K562 (cell line): ENCODE measurements around the gene HDAC5. TPM values are rescaled to one million over a fixed set of nuclear protein-coding genes. Genes with fewer than 3 reads are reported as not detected.

ENCODE experiments used
- ATAC-seq: fragments of 200-7000 bp; cut with Tn5 transposase; 3 replicates; pipeline ENCODE4 v1.9.1; 2020; ENCODE audit warnings: moderate library complexity
- Bru-seq: library from RNA; stranded (reverse); fragments of 400-500 nt; gene quantifications from one replicate; lab custom pipeline; 2021; lab: Mats Ljungman, UMichigan
- BruChase-seq, 2 experiments: library from RNA; stranded (reverse); fragments of 400-500 nt; gene quantifications; one replicate each; lab custom pipeline; 2021; lab: Mats Ljungman, UMichigan
- BruUV-seq: library from RNA; stranded (reverse); fragments of 400-500 nt; replicated peaks from 2 replicates; lab custom pipeline; 2021; lab: Mats Ljungman, UMichigan
- CTCF ChIA-PET: fragments of 300-600 bp; formaldehyde crosslinking; extraction: SDS; loops from one replicate; lab custom pipeline; 2021; ENCODE audit warnings: low intra/inter-chr PET ratio; lab: Yijun Ruan, JAX
- POLR2A ChIA-PET: fragments of 300-600, 350-650 bp; sonication (Branson Sonifier 250); formaldehyde crosslinking; extraction: SDS; loops from one replicate; lab custom pipeline; 2021; ENCODE audit warnings: antibody characterized with exemption, inconsistent platforms; lab: Yijun Ruan, JAX
- DNase-seq, 4 experiments: peaks; one replicate each; pipeline versions ENCODE4 v3.0.0 to v3.0.0-alpha.2; 2011 to 2018; ENCODE audit warnings: low spot score in 3 of 4, mixed read lengths in 3 of 4; ENCODE audit errors: extremely low read depth in 1 of 4
- FAIRE-seq: peaks from 2 replicates; lab custom pipeline; 2011; peaks lifted over from hg19 to GRCh38; lab: Jason Lieb, UNC
- H2AFZ ChIP-seq: 2 replicates; pipeline ENCODE4 v1.6.0; 2011; ENCODE audit warnings: low read depth, low read length, control low read depth, inconsistent platforms
- H3K27ac ChIP-seq: fragments of 200-600 bp; 3 replicates; pipeline ENCODE4 v1.8.0; 2011; ENCODE audit warnings: low read depth, mild to moderate bottlenecking, control low read depth, inconsistent platforms, low read length, moderate library complexity, mixed read lengths; ENCODE audit errors: extremely low read depth
- H3K27me3 ChIP-seq, 2 experiments: fragments of 300-600 bp in 1 of 2; 2 replicates in 1 of 2; 3 replicates in 1 of 2; pipeline versions ENCODE4 v1.6.0 to v1.8.0; 2011; ENCODE audit warnings: inconsistent platforms in 2 of 2, low read length in 2 of 2, mild to moderate bottlenecking in 1 of 2, mixed read lengths in 1 of 2, moderate library complexity in 1 of 2; ENCODE audit not compliant: control insufficient read depth in 2 of 2, insufficient read depth in 2 of 2
- H3K36me3 ChIP-seq: fragments of 300-600 bp; 3 replicates; pipeline ENCODE4 v1.8.0; 2011; ENCODE audit warnings: mild to moderate bottlenecking, low read length, inconsistent platforms; ENCODE audit not compliant: control insufficient read depth, insufficient read depth
- H3K4me1 ChIP-seq, 2 experiments: fragments of 200-600 bp in 1 of 2; replicated peaks in 1 of 2; 2 replicates in 1 of 2; 3 replicates in 1 of 2; pipeline versions ENCODE4 v1.5.1 to v1.8.0; 2011; ENCODE audit warnings: inconsistent platforms in 2 of 2, low read length in 2 of 2, mild to moderate bottlenecking in 1 of 2, mixed read lengths in 1 of 2, moderate library complexity in 1 of 2; ENCODE audit not compliant: control insufficient read depth in 2 of 2, insufficient read depth in 2 of 2
- H3K4me2 ChIP-seq: 2 replicates; pipeline ENCODE4 v1.6.1; 2011; ENCODE audit warnings: low read length, control low read depth, inconsistent platforms, mixed read lengths; ENCODE audit not compliant: insufficient read depth
- H3K4me3 ChIP-seq: fragments of 200-600 bp; sonication (generic), shearing (Covaris generic); 2 replicates; pipeline ENCODE4 v1.5.1; 2016; ENCODE audit warnings: control low read depth, inconsistent platforms
- H3K79me2 ChIP-seq: fragments of 200-600 bp; 3 replicates; pipeline ENCODE4 v1.8.0; 2011; ENCODE audit warnings: low read length, inconsistent platforms; ENCODE audit not compliant: control insufficient read depth, insufficient read depth
- H3K9ac ChIP-seq, 2 experiments: 2 replicates each; pipeline versions ENCODE4 v1.6.0 to v1.6.1; 2011; ENCODE audit warnings: low read depth in 2 of 2, low read length in 2 of 2, control low read depth in 1 of 2, inconsistent platforms in 1 of 2, mild to moderate bottlenecking in 1 of 2, mixed read lengths in 1 of 2; ENCODE audit not compliant: insufficient read depth in 1 of 2
- H3K9me1 ChIP-seq: one replicate; pipeline ENCODE4 v1.6.0; 2011; ENCODE audit warnings: inconsistent platforms, mild to moderate bottlenecking, low read length, moderate library complexity; ENCODE audit not compliant: control insufficient read depth, insufficient read depth
- H3K9me3 ChIP-seq: replicated peaks from 2 replicates; pipeline ENCODE4 v1.5.1; 2011; ENCODE audit warnings: low read depth, low read length, inconsistent platforms; ENCODE audit not compliant: control insufficient read depth, insufficient read depth
- H4K20me1 ChIP-seq: replicated peaks from 2 replicates; pipeline ENCODE4 v1.6.1; 2011; ENCODE audit warnings: low read length, inconsistent platforms, mixed read lengths; ENCODE audit not compliant: control insufficient read depth, insufficient read depth
- CBFB ChIP-seq: sonication (generic); formaldehyde crosslinking; IDR thresholded peaks from 2 replicates; pipeline ENCODE4 v1.4.0; 2020; ENCODE audit warnings: mild to moderate bottlenecking, missing genetic modification reagents
- DIDO1 ChIP-seq: fragments of 450-650 bp; IDR thresholded peaks from 2 replicates; pipeline ENCODE4 v1.6.1; 2016; ENCODE audit warnings: low read depth, missing biosample characterization, missing genetic modification characterization
- MTF1 ChIP-seq: fragments of 250-450 bp; sonication (Bioruptor Pico); IDR thresholded peaks from 2 replicates; pipeline ENCODE4 v1.9.0; 2021; ENCODE audit warnings: moderate library complexity, mild to moderate bottlenecking, inconsistent platforms, borderline replicate concordance
- NRF1 ChIP-seq, 2 experiments: fragments of 450-650 bp; IDR thresholded peaks in 1 of 2; conservative IDR thresholded peaks in 1 of 2; 2 replicates each; pipeline ENCODE4 v1.6.1; 2014; ENCODE audit warnings: mild to moderate bottlenecking in 2 of 2
- SMARCC2 ChIP-seq: fragments of 450-650 bp; IDR thresholded peaks from 2 replicates; pipeline ENCODE4 v1.6.1; 2017; ENCODE audit warnings: antibody characterized with exemption, moderate library complexity, mild to moderate bottlenecking, low read depth
- ZNF280A ChIP-seq: fragments of 450-650 bp; IDR thresholded peaks from 2 replicates; pipeline ENCODE4 v1.6.1; 2018; ENCODE audit warnings: mild to moderate bottlenecking, low read depth; ENCODE audit not compliant: partially characterized antibody
- ZNF609 ChIP-seq: sonication (generic); formaldehyde crosslinking; IDR thresholded peaks from 2 replicates; pipeline ENCODE4 v1.8.1; 2023; ENCODE audit warnings: missing genetic modification reagents, mild to moderate bottlenecking, borderline replicate concordance
- WGBS: fragments of 100-300 bp; shearing (Covaris generic); methylation state at CpG from one replicate; pipeline ENCODE4 v1.1.6; 2016; ENCODE audit warnings: low coverage, mixed read lengths; ENCODE audit not compliant: insufficient coverage; ENCODE audit errors: missing lambda C conversion rate; 5-methylcytosine and 5-hydroxymethylcytosine counted together
- in situ Hi-C: fragments of 300-500 bp; cut with MboI; formaldehyde crosslinking; loops from 4 replicates; pipeline ENCODE4 v1.15.0; 2018; ENCODE audit warnings: inconsistent platforms, mixed read lengths
- intact Hi-C: fragments of 100-400 bp; cut with micrococcal nuclease; formaldehyde crosslinking; loops from 2 replicates; pipeline ENCODE4 v1.14.2; 2022
- long read RNA-seq, 3 experiments: library from polyadenylated mRNA in 2 of 3; library from RNA in 1 of 3; unstranded in 2 of 3; stranded (forward) in 1 of 3; transcript quantifications; one replicate each; pipeline ENCODE4 v2.0.0, GENCODE V29; 2019 to 2022
- polyA minus RNA-seq, 3 experiments: library from RNA; depleted of rRNA, polyadenylated mRNA; stranded (reverse); fragments of >200 nt; gene quantifications; 2 replicates each; pipeline ENCODE4 v1.2.3, GENCODE V29; 2011
- polyA plus RNA-seq, 8 experiments: library from polyadenylated mRNA; depleted of rRNA in 4 of 8; stranded (reverse) in 5 of 8; unstranded in 3 of 8; fragments of >200 nt; fragmentation: Nextera tagmentation in 2 of 8; fragmentation: Illumina TruSeq in 1 of 8; extraction: Ambion mirVana in 2 of 8; extraction: Trizol in 1 of 8; gene quantifications; 2 replicates each; pipeline versions ENCODE4 v1.2.1 to v1.2.3, GENCODE V29; 2011 to 2014; ENCODE audit warnings: inconsistent platforms in 1 of 8, missing spikeins in 1 of 8
- total RNA-seq, 7 experiments: library from RNA; depleted of rRNA in 6 of 7; stranded (reverse); fragments of >200 nt in 6 of 7; fragmentation: Illumina TruSeq in 2 of 7; extraction: Trizol in 2 of 7; gene quantifications; 2 replicates each; pipeline versions ENCODE4 v1.2.1 to v1.2.3, GENCODE V29; 2011 to 2021; ENCODE audit warnings: low replicate concordance in 1 of 7

Gene HDAC5
- 27.5 and 79.4 TPM in 2 replicates for total RNA-seq (2011; cell fraction: chromatin; rRNA removed; ENCODE audit: low replicate concordance)
- 54.3 and 56.9 TPM in 2 replicates for total RNA-seq (2011; cell fraction: nucleolus; rRNA removed)
- 39.6 and 46.3 TPM in 2 replicates for total RNA-seq (2011; cell fraction: nucleoplasm; rRNA removed)
- total RNA-seq (2014; rRNA removed) (26.2 and 29.6 TPM in 2 replicates), total RNA-seq (2014; rRNA removed; fragmentation: Illumina TruSeq; extraction: Trizol) (4.7 and 6.5 TPM in 2 replicates), total RNA-seq (2015; rRNA removed; fragmentation: Illumina TruSeq; extraction: Trizol) (8.0 and 8.7 TPM in 2 replicates), total RNA-seq (2021) (23.1 and 25.1 TPM in 2 replicates), polyA plus RNA-seq (2011; rRNA removed) (24.0 and 36.0 TPM in 2 replicates), polyA plus RNA-seq (2014; fragmentation: Illumina TruSeq; extraction: Trizol) (16.4 and 20.5 TPM in 2 replicates), polyA plus RNA-seq (2014; fragmentation: Nextera tagmentation; extraction: Ambion mirVana) (under 1 TPM; 0.45 to 0.73 TPM), polyA plus RNA-seq (2014; rRNA removed) (18.6 and 20.2 TPM in 2 replicates), polyA minus RNA-seq (2011; rRNA and poly(A)+ RNA removed) (17.7 and 29.2 TPM in 2 replicates), Bru-seq, nascent RNA (percentile 56 among the genes with signal in this experiment), BruChase-seq, experiment 1, labeled RNA remaining after a 2-hour chase (percentile 54 among the genes with signal in this experiment), BruChase-seq, experiment 2, labeled RNA remaining after a 6-hour chase (percentile 57 among the genes with signal in this experiment)
- 31.1 and 42.9 TPM in 2 replicates for polyA plus RNA-seq (2011; cell fraction: cytosol; rRNA removed)
- polyA plus RNA-seq (2011; cell fraction: nucleus; rRNA removed): 34.0 and 43.6 TPM in 2 replicates
- 18.3 and 32.1 TPM in 2 replicates for polyA plus RNA-seq (2012)
- polyA minus RNA-seq (2011; cell fraction: cytosol; rRNA and poly(A)+ RNA removed): 26.6 and 29.1 TPM in 2 replicates
- 16.2 and 17.5 TPM in 2 replicates for polyA minus RNA-seq (2011; cell fraction: nucleus; rRNA and poly(A)+ RNA removed)
- long read RNA-seq, experiment 1, full-length matches to known transcripts: 7 of 181 reads
- long read RNA-seq, experiment 1, partial matches to known transcripts: 146 of 181 reads
- long read RNA-seq, experiment 1, other reads (novel, unspliced or antisense): 28 of 181 reads
- long read RNA-seq, experiment 2, full-length matches to known transcripts: 1 of 27 reads
- long read RNA-seq, experiment 2, partial matches to known transcripts: 15 of 27 reads
- long read RNA-seq, experiment 2, other reads (novel, unspliced or antisense): 11 of 27 reads
- long read RNA-seq, experiment 3, partial matches to known transcripts: 9 of 14 reads
- long read RNA-seq, experiment 3, other reads (novel, unspliced or antisense): 5 of 14 reads

GRCh38 chr17:44123356-44124117 is at the start of gene HDAC5:
TSS of gene HDAC5 (minus strand) at chr17:44123641. CDS start at chr17:44117515, 6,126 bp downstream.
- peaks cover 10 to 32% of the 10 kb centered on the region in 2 experiments; a peak in 4 of 5 replicates for H3K4me1 ChIP-seq
- WGBS: 1% methylated on average over 38 of the region's 78 CpGs
- H2AFZ ChIP-seq: peak within 1 kb of the TSS; percentile 99
- in situ Hi-C loops: no loop called here
- H3K27me3 ChIP-seq: no peaks in the 10 kb centered on the region; a peak in 1 of 5 replicates
- intact Hi-C loops: loop anchor here (1.0 kb wide), 1 partner anchor 18 kb away; the partner anchor contains the start of gene HROB
- H3K9ac ChIP-seq: peak within 1 kb of the TSS; percentile 94 to 98
- peaks cover 13% of the 10 kb centered on the region; the same call in 1 of the 2 replicates for H4K20me1 ChIP-seq
- DNase-seq: peak; percentile 95 to 96 (median 96)
- CTCF ChIA-PET: no interaction called here
- no peaks in the 10 kb centered on the region for H3K36me3 ChIP-seq
- POLR2A ChIA-PET: interaction anchor here (0.6 to 4.5 kb wide), 16 partner anchors 9 to 267 kb away, joined by 3 to 49 read pairs (median 3); partner anchors contain the start of genes GRN and LSM12
- peak within 1 kb of the TSS; percentile 93 for H3K4me3 ChIP-seq
- no TSS peak for BruUV-seq
- H3K9me1 ChIP-seq: no peaks in the 10 kb centered on the region
- H3K9me3 ChIP-seq: no peaks in the 10 kb centered on the region
- ATAC-seq: peak; percentile 95
- peaks cover 12% of the 10 kb centered on the region for H3K79me2 ChIP-seq
- peak; percentile 83 for FAIRE-seq
- H3K27ac ChIP-seq: peak within 1 kb of the TSS; percentile 96
- H3K4me2 ChIP-seq: peak within 1 kb of the TSS; percentile 87
- TF ChIP-seq ZNF609 (CRISPR knock-in tag) (no peak), NRF1 (conservative IDR thresholded peaks at IDR 0.05 in 1 of 2, IDR thresholded peaks at IDR 0.05 in 1 of 2) (0 out of 4 replicates have a peak, but pooled peaks of 1 of the 2 experiments have one; percentile 18), MTF1 (no peak), DIDO1 (tag) (no peak), ZNF280A (no peak), CBFB (CRISPR knock-in tag) (peak; percentile 58; the same call in 1 of the 2 replicates), SMARCC2 (peak; percentile 79; the same call in 1 of the 2 replicates)
